Loucy (cell line): ENCODE measurements around the gene TPI1.
A peak's percentile ranks its signal among the peaks of the same experiment; 100 is the strongest.

ENCODE experiments used
- H2AFZ ChIP-seq: fragments of 200-600 bp; sonication (generic); 2 replicates; pipeline ENCODE4 v1.6.0; 2016; ENCODE audit warnings: antibody characterized with exemption, mild to moderate bottlenecking, low read length, moderate library complexity
- H3F3A ChIP-seq: fragments of 200-600 bp; 2 replicates; pipeline ENCODE4 v1.6.0; 2016; ENCODE audit warnings: antibody characterized with exemption, low read depth, mild to moderate bottlenecking
- H3K27me3 ChIP-seq: fragments of 200-600 bp; sonication (generic); 2 replicates; pipeline ENCODE4 v1.6.1; 2014; ENCODE audit warnings: low read length, mild to moderate bottlenecking; ENCODE audit not compliant: insufficient read depth, poor library complexity, severe bottlenecking
- H3K36me3 ChIP-seq: fragments of 200-600 bp; sonication (generic); 2 replicates; pipeline ENCODE4 v1.6.1; 2016; ENCODE audit warnings: low read length; ENCODE audit not compliant: insufficient read depth
- H3K4me1 ChIP-seq: fragments of 200-600 bp; sonication (generic); 2 replicates; pipeline ENCODE4 v1.5.1; 2014; ENCODE audit warnings: low read length, mild to moderate bottlenecking; ENCODE audit not compliant: insufficient read depth, poor library complexity, severe bottlenecking
- H3K4me2 ChIP-seq: fragments of 200-600 bp; sonication (generic); 2 replicates; pipeline ENCODE4 v1.6.0; 2014; ENCODE audit warnings: antibody characterized with exemption, low read length, low read depth, mild to moderate bottlenecking; ENCODE audit not compliant: poor library complexity, severe bottlenecking
- H3K4me3 ChIP-seq: fragments of 200-600 bp; sonication (generic); 2 replicates; pipeline ENCODE4 v1.5.1; 2014; ENCODE audit warnings: low read length, mild to moderate bottlenecking, mixed read lengths; ENCODE audit not compliant: poor library complexity, severe bottlenecking
- H3K79me2 ChIP-seq: fragments of 200-600 bp; sonication (generic); 2 replicates; pipeline ENCODE4 v1.6.1; 2014; ENCODE audit warnings: low read length; ENCODE audit not compliant: insufficient read depth
- H3K9ac ChIP-seq: fragments of 200-600 bp; sonication (generic); 2 replicates; pipeline ENCODE4 v1.6.0; 2014; ENCODE audit warnings: mild to moderate bottlenecking, low read depth, low read length, moderate library complexity; ENCODE audit not compliant: poor library complexity, severe bottlenecking
- H3K9me2 ChIP-seq: fragments of 200-600 bp; sonication (generic); replicated peaks from 2 replicates; pipeline ENCODE4 v1.6.1; 2016; ENCODE audit warnings: low read depth, low read length, mixed read lengths
- H3K9me3 ChIP-seq: fragments of 200-600 bp; sonication (generic); 2 replicates; pipeline ENCODE4 v1.6.1; 2014; ENCODE audit warnings: mild to moderate bottlenecking, antibody characterized with exemption, low read length, low read depth; ENCODE audit not compliant: insufficient read depth
- H4K20me1 ChIP-seq: fragments of 200-600 bp; sonication (generic); 2 replicates; pipeline ENCODE4 v1.6.0; 2014; ENCODE audit warnings: antibody characterized with exemption, low read length, mild to moderate bottlenecking; ENCODE audit not compliant: insufficient read depth, poor library complexity, severe bottlenecking
- EZH2phosphoT487 ChIP-seq: fragments of 200-600 bp; IDR thresholded peaks from 2 replicates; pipeline ENCODE4 v1.6.1; 2018; ENCODE audit warnings: antibody characterized with exemption, mild to moderate bottlenecking, moderate library complexity, borderline replicate concordance
- TF ChIP-seq, protein P1 (sequence below): fragments of 200-600 bp; sonication (generic); conservative IDR thresholded peaks from 2 replicates; pipeline ENCODE4 v1.5.1; 2014; ENCODE audit warnings: mild to moderate bottlenecking, antibody characterized with exemption, low read length

Gene TPI1

DNA sequence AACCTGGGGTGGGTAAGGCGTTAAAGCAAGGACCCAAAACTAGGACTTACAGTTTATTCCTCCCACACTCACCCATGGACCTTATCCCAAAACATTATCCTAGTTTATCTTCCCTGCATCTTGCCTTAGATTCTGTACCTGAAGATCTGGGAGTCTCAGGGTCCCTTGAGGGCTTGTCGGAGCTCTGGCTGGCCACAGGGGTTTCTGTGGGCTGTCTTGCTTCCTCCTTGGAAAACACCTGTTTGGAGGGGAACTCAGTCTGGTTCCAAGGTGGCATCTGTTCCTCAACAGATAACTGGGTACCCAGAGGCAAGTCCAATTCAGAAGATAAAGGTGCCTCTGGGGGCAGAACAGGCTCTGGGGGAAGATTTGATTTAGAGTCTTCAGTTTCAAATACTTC is 17.9 kb upstream of the TPI1 start:
- Histone ChIP-seq H4K20me1 (peaks cover 19% of the 10 kb centered on the region), H3K4me3 (peak overlapping the region; percentile 82), H3K9me2 (no peaks in the 10 kb centered on the region), H3F3A (peaks cover 4% of the 10 kb centered on the region), H3K36me3 (peaks cover 36% of the 10 kb centered on the region; the same call in 1 of the 2 replicates), H3K4me2 (peak overlapping the region; percentile 90), H3K79me2 (peaks cover 55% of the 10 kb centered on the region), H3K27me3 (no peaks in the 10 kb centered on the region), H3K9ac (peak overlapping the region; percentile 95), H3K9me3 (no peaks in the 10 kb centered on the region), H3K4me1 (peaks cover 42% of the 10 kb centered on the region), H2AFZ (no peak overlapping the region)
- TF ChIP-seq, protein P1, sequence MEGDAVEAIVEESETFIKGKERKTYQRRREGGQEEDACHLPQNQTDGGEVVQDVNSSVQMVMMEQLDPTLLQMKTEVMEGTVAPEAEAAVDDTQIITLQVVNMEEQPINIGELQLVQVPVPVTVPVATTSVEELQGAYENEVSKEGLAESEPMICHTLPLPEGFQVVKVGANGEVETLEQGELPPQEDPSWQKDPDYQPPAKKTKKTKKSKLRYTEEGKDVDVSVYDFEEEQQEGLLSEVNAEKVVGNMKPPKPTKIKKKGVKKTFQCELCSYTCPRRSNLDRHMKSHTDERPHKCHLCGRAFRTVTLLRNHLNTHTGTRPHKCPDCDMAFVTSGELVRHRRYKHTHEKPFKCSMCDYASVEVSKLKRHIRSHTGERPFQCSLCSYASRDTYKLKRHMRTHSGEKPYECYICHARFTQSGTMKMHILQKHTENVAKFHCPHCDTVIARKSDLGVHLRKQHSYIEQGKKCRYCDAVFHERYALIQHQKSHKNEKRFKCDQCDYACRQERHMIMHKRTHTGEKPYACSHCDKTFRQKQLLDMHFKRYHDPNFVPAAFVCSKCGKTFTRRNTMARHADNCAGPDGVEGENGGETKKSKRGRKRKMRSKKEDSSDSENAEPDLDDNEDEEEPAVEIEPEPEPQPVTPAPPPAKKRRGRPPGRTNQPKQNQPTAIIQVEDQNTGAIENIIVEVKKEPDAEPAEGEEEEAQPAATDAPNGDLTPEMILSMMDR = no peak
- no peak for TF ChIP-seq EZH2phosphoT487

DNA sequence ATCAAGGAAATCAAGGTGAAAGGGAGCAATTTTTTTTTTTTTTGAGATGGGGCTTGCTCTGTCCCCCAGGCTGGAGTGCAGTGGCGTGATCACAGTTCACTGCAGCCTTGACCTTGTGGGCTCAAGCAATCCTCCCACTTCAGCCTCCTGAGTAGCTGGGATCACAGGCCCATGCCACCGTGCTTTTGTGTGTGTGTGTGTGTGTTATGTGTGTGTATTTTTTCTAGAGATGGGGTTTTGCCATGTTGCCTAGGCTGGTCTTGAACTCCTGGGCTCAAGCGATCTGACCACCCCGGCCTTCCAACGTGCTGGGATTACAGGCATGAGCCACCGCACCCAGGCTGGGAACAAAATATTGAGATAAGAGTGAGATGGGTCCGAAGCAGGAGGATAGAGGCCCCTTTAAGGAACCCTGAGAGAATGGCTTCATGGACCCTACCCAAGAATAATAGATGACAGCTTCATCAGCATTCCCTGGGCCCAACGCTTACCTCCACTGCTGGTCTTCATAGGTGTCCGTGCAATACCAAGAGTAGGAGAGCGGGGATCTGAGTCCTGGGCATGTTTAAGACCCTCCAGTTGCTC is 17.3 kb upstream of the TPI1 start:
- H2AFZ ChIP-seq = no peak overlapping the region
- peak overlapping the region; percentile 82 for H3K4me3 ChIP-seq
- H3F3A ChIP-seq = peaks cover 4% of the 10 kb centered on the region
- no peaks in the 10 kb centered on the region for H3K9me2 ChIP-seq
- H3K4me2 ChIP-seq = peak overlapping the region; percentile 90
- H3K9me3 ChIP-seq = no peaks in the 10 kb centered on the region
- peaks cover 42% of the 10 kb centered on the region for H3K4me1 ChIP-seq
- no peaks in the 10 kb centered on the region for H3K27me3 ChIP-seq
- H3K79me2 ChIP-seq = peaks cover 61% of the 10 kb centered on the region
- peaks cover 33% of the 10 kb centered on the region; the same call in 1 of the 2 replicates for H3K36me3 ChIP-seq
- H4K20me1 ChIP-seq = peaks cover 24% of the 10 kb centered on the region
- H3K9ac ChIP-seq = peak overlapping the region; percentile 95
- TF ChIP-seq, protein P1 = no peak
- TF ChIP-seq EZH2phosphoT487 = no peak

DNA sequence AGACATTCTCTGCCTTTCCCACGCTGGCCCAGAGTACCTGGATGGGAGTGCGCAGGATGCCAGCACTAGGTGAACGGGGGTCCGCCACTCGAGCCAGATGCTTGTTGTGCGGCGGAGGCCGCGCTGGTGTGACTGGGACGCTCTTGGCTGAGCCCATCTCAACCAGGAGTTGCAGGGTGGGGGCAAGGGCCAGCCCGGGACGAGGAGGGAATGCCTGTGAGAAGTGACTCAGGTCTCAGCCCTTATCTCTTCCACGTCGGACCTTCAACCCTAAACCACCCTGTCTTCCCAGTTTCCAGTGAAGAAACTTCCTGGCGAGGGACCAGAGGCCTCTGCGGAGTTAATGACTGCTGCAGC is 16.6 kb upstream of the TPI1 start:
- Histone ChIP-seq H3K9me3 (no peaks in the 10 kb centered on the region), H3K27me3 (no peaks in the 10 kb centered on the region), H4K20me1 (peaks cover 24% of the 10 kb centered on the region), H3K9ac (peak overlapping the region; percentile 95), H2AFZ (no peak overlapping the region), H3K79me2 (peaks cover 68% of the 10 kb centered on the region), H3K36me3 (peaks cover 32% of the 10 kb centered on the region; the same call in 1 of the 2 replicates), H3F3A (peaks cover 4% of the 10 kb centered on the region), H3K9me2 (no peaks in the 10 kb centered on the region), H3K4me3 (peak overlapping the region; percentile 82), H3K4me1 (peaks cover 42% of the 10 kb centered on the region), H3K4me2 (peak overlapping the region; percentile 90)
- TF ChIP-seq EZH2phosphoT487 = no peak
